GM18502 (cell line): Measurements from ENCODE around the gene PDE11A.
"Not testable (repeated sequence)": the region's sequence is repeated elsewhere in the genome, so short reads cannot be mapped to it uniquely, and the experiment has no call there.

Source experiments
- ATAC-seq: cut with Tn5 transposase; IDR thresholded peaks from one replicate; pipeline ENCODE4 v1.9.1; 2021; ENCODE audit warnings: mild to moderate bottlenecking; ENCODE audit not compliant: unreplicated experiment, poor library complexity

PDE11A gene

DNA sequence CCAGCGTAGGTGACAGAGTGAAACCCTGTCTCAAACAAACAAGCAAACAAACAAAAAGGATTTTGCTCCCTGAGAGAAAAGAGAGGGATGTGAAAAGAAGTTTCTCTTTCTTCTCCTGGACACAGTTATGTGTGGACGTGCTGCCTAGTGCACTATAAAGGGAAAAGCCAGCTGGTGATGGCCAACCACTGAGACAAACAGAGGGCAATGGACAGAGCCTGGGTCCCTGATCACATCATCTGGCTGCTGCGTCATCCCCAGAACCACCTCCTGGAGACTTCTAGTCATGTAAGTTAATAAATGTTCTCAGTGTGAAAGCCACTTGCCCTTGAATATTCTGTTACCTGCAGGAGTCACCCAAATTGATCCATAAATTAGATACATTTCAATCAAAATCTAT is 184.9 kb downstream of the PDE11A start:
- ATAC-seq, result no peak

DNA sequence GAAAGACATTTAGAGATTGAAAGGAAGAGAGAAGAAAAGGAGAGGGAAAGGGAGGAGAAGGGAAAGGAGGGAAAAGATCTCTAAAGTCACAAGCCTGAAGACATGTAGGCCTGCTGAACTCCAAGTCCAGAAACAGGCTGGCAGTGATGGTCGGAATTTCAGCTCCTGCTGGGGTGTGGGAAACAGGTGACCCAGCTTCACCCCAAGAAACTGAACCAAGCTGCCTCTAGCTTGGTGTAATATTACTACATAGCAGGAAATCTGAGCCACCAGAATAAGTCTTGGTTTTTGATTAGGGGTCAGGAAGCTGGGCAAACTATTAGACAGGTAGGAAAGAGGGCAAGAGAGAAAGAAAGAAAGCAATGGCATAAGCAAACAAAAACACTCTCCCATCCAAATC is 185.8 kb downstream of the PDE11A start:
- ATAC-seq, result no peak

DNA sequence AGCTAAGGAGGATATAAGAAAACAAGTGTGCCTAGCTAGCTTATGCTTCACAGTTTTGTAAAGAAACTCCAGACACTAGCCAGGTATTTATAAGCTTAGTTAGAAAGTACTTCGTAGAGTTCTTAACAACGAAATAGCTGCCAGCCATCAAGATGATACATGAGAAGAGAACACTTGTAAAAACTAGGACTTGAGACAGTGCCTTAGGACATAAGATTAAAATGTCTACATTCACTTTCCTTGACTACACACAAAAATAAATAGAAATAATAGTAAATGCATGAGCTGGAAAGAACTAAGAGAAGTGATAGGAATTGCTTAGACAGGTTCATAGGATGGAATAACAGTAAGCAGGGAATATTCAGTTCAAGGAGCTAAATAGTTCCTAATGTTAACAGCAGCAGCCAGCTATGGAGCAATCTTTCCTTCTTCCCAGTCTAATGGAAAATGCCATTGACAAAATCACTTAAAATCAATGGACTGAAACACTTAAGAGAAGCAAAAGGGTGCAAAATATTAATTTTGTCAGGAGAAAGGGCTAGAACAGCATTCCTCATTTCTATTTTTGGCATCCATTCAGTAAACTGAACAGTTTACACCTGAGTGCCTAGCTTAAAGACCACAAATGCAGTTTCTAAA is 186.6 kb downstream of the PDE11A start:
- no peak for ATAC-seq

DNA sequence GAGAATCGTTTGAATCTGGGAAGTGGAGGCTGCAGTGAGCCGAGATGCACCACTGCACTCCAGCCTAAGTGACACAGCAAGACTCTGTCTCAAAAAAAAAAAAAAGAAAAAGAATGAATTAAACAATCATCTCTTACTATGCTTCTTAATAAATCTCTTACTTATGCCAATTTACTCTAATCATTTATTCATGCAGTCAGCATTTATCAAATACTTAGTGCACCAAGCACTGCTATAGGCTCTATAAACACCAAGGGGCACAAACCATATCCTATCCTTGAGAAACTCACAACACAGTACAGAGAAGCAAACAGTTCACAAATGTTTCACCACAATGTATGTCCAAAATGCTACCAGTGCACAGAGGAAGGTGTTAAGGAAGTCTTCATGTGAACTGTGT is 189.4 kb downstream of the PDE11A start:
- ATAC-seq, result no peak

DNA sequence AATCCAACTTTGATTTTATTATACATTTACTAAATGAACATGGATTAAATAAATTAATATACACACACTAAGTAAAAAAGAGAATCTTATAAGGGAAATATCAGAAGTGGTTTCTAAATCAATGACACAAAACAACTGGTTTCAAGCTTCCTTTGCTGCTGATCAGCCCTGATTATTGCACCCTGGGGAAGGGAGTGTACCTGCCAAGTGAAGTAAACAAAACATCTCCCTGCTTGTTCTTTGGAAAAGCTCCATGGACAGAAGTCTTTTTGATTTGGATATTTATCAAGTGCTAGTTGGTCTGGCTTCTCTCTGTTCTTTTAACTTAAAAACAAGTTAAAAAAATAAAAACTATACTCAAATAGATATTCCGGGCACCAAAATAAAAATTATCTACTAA is 190.1 kb downstream of the PDE11A start:
- ATAC-seq, result no peak

DNA sequence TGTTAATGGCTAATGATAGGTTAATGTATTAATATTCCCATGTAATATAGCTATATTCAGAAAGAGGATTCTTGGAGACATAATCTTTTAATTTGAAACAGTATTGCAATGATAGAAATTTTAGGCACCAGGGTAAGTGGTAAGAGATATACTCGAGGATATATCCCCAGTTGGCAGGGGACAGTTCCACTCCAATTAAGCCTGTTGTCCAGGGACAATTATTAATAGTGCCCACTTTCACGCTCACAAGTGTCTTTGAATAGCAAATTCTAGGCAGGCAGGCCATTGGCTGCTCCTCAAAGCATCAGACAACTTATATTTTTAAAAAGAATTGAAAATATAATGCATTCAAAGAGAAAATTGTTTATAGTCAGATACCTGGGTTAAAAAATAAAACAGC is 190.7 kb downstream of the PDE11A start:
- no peak for ATAC-seq

DNA sequence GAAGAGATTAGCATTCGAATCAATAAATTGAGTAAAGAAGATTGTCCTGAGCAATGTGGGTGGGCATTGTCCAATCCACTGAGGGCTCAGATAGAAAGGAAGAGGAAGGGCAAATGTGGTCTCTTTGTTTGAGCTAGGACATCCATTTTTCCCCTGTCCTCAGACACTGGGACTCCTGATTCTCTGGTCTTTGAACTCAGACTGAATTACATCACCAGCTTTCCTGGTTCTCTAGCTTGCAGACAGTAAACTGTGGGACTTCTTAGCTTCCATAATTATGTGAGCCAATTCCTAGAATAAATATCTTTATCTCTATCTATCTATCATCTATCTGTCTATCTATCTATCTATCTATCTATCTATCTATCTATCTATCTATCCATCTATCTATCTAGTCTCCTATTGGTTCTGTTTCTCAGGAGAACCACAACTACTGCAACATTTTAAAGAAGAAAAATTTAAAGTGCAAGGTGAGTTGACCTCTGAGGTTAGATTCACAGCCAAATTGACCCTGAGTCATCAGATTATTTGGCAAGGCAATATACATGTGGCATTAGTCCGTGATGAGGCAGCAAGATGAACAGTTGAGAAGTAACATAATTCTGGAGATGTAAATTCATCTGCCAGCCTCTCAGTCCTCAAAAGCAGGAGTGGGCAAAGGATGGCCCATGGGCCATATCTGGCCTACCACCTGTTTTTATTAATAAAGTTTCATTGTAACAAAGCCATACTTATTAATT is 191.4 kb downstream of the PDE11A start:
- no peak for ATAC-seq

DNA sequence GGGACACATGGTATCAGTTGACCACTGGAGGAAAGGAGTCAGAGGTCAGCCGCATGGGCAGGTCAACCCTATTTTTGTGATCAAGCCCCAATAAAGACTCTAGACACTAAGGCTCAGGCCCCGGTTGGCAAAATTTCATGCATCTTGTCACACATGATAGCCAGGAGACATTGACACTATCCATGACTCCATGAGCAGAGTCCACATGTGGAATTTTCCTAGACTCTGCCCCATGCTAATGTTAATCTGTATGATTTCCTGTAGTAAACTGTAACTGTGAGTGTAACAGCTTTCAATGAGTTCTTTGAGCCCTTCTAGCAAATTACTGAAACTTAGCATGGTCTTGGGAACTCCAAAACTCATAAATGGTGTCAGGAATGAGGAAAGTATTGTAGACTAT is 192.3 kb downstream of the PDE11A start:
- ATAC-seq, result no peak

DNA sequence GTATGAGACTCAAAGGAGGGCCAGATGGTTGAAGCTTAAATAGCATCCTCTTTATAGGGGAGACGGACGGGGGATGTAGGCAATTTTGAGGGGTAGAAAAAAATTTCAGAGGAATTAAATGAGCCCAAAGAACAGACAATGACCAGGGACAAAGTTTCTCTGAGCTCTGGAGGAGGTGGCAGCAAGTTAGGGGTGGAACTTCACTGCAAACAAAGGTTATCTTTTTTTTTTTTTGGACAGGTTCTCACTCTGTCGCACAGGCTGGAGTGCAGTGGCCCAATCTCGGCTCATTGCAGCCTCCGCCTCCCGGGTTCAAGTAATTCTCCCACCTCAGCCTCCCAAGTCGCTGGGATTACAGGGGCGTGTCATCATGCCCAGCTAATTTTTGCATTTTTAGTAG is 195.6 kb downstream of the PDE11A start:
- ATAC-seq, result no peak

DNA sequence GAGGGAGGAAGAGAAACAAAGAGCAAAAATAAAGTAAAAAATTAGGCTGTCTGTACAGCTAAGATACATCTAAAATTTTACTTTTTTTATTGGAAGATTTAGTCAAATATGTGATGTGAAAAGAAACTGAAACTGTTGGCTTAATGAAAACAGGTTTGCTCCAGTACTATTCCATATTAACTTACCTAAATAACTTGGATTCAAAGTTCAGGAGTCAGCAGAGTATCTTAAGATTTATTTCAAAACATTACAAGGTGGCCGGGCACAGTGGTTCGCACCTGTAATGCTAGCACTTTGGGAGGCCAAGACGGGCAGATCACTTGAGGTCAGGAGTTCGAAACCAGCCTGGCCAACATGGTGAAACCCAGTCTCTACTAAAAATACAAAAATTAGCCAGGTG is 197.9 kb downstream of the PDE11A start:
- ATAC-seq, result no peak

DNA sequence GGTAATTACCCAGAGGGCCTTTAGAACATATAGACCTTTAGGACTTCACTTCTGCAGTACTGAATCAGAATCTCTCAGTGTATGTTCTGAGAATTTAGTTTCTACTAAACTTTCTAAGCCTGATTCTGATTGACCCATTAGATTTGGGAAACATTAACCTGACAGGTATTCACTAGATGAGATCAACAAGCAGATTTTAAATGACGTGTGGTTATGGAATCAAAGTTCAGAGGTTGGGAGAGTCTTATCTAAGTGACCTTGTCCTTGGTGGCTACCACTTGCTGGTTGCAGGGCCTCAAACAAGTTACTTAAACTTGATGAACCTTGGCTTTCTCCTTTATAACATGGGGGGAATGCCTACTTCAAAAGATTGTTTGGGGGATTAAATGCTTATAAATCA is 198.7 kb downstream of the PDE11A start:
- no peak for ATAC-seq

DNA sequence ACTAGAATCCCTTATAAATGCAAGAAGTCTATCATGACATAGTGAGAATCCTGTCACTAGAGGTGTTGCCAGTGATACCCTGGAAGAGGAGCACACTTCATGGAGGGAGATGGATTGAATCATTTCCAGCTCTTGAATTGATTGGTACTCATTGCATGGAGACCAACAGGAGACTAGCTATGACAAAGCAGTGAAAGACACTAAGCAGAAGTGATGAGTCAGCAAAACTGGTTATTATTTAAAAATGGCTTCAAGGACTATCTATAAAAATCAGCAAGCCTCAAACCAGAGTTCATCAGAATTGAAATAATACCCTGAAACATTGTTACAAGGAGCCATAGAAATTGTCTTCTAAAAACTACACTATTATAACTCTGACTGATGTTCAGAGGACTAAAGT is 200.3 kb downstream of the PDE11A start:
- ATAC-seq, result no peak

DNA sequence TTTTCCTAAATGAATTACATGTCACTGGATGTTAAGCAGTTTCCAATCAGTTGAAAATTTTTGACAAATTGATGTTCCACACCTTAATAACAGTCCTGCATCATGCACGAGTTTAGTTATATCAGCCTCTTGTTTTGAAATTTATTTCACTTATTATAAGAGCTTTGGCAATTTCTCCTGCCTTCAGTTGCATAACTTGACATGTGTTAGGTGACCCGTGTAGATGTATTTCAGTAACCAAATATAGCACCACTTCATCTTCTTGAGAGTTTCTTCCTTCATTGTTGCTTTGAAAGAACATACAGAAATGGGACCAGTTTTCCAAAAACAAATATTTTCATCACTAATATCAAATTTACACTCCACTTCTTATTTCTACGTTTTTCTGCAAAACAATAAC is 202.7 kb downstream of the PDE11A start:
- no peak for ATAC-seq

DNA sequence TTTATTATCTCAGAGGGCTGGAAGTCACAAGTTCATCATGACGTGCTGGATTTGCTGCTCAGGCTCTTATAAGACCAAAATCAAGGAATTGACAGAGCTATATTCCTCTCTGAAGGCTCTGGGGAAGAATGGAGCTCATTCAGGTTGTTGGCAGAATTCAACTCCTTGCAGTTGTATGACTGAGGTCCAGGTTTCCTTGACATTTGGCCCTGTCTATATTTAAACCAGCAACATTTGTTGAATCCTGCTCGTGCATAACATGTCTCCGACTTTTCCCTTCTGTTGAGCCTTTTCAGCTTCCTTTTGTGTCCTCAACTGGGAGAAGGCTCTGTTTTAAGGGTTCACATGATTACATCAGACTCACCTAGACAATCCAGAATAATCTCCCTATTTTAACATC is 203.4 kb downstream of the PDE11A start:
- ATAC-seq, result no peak

DNA sequence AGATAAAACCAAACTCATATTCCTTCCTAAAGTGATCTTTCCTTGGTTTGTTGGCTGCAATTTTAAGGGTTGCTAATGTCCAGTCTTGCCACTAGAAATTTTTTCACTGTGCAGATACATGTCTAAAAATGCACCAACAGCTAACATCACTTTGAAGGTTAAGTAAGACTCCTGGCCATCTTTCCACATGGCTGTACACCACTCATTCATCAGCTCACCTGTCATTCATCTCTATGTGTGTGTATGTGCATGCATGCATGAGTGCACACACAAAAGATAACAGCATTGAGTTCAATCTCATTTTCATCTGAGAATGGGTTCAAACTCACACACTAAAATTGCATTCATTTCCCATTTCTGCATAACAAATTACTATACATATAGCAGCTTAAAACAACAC is 203.8 kb downstream of the PDE11A start:
- ATAC-seq, result no peak

DNA sequence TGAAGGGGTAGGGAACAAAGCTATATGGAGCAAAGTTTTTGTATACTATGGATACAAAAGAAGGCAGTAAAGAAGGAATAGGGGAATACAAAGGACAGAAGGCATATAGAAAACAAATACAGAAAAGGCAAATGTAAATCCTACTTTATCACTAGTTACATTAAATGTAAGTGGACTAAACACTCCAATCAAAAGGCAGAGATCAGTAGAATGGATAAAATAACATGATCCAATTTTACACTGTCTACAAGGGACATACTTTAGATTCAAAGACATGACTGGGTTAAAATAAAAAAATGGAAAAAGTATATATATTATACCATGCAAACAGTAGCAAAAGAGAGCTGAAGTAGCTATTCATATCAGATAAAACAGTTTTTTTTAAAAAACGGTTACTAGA is 215.0 kb downstream of the PDE11A start:
- no peak for ATAC-seq

DNA sequence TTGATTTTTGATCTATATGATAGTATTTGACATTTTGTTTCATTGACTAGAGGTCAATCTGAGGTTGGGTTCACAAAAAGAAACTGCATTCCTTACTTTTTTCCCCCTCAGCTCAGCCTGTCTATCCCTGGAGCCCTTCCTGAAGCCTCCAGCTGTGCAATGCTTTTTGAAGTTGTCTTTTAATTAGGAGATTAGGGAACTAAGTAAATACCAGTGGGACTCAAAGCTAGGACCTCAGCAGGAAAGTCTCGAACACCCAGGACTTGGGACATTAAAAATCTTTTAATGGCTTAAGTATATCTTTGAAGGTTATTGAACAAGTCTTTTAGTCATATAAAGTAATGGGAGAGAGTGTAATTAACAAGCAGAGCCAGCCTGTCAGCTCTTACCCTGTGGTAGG is 220.2 kb downstream of the PDE11A start:
- no peak for ATAC-seq

DNA sequence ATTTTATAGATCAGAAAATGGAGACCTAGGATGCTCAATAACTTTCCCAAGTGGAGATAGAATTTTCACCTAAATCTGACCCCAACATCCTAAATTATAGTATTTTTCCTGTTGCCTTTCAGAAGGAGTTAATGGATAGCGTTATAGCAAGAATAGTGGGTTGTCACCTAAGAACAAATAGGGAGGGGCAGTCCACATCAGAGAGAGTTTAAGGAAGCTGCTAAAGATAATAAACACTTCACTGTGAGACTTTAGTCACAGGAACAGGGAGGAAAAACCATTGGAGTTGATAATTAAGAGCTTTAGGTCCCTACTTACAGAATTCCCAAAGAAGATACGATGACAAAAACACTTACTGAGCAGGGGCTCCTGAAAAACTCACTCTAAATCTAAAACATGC is 229.4 kb downstream of the PDE11A start:
- no peak for ATAC-seq

DNA sequence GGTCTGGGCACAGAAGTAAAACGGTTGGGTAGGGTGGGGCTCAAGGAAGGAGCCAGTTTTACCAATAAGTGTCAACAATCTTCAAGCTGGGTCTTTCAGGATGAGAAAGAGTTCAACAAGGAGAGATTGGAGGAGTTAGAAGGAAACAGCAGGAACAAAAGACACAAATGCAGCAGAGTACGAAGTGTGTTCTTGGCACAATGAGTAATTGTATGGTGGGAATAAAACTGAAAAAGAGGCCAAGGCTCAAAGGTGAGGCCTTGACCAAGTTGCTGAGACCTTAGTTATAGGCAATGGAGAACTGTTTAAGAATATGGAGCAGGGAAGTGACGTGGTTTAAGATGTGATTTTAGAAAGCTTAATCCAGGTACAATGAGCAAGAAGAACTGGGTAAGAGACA is 230.3 kb downstream of the PDE11A start:
- no peak for ATAC-seq

DNA sequence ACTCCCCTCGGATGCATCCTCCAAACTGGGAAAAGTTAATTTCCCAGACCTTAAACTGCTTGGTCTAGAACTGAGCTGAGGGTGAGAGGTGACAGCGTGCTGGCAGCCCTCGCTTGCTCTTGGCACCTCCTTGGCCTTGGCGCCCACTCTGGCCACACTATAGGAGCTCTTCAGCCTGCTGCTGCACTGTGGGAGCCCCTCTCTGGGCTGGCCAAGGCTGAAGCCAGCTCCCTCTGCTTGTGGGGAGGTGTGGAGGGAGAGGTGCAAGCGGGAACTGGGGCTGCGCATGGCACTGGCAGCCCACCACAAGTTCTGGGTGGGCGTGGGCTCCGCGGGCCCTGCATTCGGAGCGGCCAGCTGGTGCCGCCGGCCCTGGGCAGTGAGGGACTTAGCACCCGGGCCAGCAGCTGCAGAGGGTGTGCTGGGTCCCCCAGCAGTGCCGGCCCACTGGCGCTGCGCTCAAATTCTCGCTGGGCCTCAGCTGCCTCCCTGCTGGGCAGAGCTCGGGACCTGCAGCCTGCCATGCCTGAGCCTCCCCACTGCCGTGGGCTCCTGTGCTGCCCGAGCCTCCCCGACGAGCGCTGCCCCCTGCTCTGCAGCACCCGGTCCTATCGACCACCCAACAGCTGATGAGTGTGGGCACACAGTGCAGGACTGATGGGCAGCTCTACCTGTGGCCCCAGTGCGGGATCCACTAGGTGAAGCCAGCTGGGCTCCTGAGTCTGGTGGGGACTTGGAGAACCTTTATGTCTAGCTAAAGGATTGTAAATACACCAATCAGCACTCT is 237.0 kb downstream of the PDE11A start:
- ATAC-seq, result not testable (repeated sequence)

DNA sequence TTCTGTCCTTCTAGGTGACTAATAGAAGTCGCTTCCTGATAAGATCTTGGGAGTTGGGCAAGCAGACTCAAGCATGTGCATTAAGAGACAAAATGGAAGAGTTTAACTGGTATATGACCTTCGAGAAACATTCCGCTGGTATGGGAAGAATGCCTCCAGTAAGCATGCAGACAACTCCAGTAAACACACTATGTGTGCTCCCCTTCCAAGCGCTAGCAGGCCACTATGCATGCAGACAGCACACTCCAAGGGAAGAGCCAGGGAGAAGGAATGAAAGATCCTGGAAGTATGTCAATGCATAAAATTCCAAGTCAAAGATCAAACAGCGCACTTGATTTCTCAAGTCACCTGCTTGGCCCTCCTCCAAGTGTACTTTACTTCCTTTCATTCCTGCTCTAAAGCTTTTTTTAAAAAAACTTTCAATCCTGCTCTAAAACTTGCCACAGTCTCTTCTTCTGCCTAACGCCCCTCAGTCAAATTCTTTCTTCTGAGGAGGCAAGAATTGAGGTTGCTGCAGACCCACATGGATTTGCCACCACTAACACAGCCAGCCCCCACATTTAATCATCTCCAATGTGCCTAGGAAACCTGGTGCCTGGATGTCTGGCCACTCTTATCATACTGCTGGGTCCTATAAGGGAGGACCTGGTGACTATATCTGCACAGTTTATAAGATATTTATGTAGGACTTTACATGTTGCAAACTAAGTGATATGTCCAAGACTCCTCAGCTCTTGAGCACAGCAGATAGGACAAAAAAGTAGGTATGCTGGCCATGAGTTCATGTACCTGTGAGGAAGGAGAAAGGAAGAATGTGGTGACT is 239.8 kb downstream of the PDE11A start:
- ATAC-seq, result no peak
